Adrenal gland (tissue), 5 donors: ENCODE data around the gene NADSYN1.

Experiments used
- POLR2A ChIP-seq, 2 donors: fragments of 450-650 bp; IDR thresholded peaks; one replicate each; pipeline ENCODE4 v1.6.1; 2017; ENCODE audit warnings: antibody characterized with exemption in 2 of 2, mild to moderate bottlenecking in 2 of 2, moderate library complexity in 1 of 2
- TF ChIP-seq, protein P1 (sequence below), 6 experiments: fragments of 450-650 bp in 4 of 6; fragments of 200-600 bp in 2 of 6; sonication (generic) in 1 of 6; IDR thresholded peaks; 1 replicate in 5 of 6; 2 replicates in 1 of 6; pipeline versions ENCODE4 v1.5.1 to v1.8.0; 2016 to 2021; ENCODE audit warnings: antibody characterized with exemption in 6 of 6, mild to moderate bottlenecking in 2 of 6, moderate library complexity in 1 of 6
- donor health status: DM: no; HTN: no; CAD: no.

DNA sequence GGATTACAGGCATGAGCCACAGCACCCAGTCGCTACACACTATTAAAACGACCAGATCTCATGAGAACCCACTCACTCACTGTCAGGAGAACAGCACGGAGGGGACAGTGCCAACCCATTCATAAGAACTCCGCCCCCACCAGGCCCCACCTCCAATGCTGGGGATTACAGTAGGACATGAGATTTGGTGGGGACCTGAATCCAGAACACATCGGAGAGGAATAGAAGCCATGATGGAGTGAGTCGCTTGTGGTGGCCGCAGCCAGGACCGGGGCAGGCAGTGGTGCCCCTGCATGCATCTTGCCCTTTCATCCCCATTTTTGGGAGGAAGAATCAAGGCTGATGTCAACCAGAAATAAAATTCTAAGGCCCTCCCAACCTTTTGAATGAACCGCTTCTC, 8.7 kb downstream of the NADSYN1 start:
- TF ChIP-seq, protein P1, sequence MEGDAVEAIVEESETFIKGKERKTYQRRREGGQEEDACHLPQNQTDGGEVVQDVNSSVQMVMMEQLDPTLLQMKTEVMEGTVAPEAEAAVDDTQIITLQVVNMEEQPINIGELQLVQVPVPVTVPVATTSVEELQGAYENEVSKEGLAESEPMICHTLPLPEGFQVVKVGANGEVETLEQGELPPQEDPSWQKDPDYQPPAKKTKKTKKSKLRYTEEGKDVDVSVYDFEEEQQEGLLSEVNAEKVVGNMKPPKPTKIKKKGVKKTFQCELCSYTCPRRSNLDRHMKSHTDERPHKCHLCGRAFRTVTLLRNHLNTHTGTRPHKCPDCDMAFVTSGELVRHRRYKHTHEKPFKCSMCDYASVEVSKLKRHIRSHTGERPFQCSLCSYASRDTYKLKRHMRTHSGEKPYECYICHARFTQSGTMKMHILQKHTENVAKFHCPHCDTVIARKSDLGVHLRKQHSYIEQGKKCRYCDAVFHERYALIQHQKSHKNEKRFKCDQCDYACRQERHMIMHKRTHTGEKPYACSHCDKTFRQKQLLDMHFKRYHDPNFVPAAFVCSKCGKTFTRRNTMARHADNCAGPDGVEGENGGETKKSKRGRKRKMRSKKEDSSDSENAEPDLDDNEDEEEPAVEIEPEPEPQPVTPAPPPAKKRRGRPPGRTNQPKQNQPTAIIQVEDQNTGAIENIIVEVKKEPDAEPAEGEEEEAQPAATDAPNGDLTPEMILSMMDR (IDR thresholded peaks at IDR 0.05), result no peak
- no peak for TF ChIP-seq POLR2A (IDR thresholded peaks at IDR 0.05)
